Measurements from ENCODE around the gene MORC4.

MORC4 gene

DNA sequence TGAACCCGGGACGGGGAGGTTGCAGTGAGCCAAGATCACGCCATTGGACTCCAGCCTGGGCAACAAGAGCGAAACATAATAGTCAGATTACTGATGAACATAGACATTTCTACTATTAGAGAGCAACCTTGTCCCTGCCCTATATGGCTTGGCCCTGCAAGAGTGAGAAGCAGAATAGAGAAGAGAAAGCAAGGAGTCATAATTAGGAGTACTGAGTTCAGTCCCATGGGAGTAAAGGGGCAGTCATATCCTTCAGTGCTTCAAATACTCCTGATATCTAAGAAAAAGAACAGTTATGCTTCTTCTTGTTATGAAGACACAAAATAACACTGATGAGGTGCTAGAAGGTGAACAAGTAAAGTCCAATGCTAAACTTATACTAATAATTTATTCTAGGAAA is 46.0 kb downstream of the MORC4 start:
- no peak for DNase-seq (ENCODE audit: extremely low read depth in 1 of 2, low read depth in 1 of 2)

DNA sequence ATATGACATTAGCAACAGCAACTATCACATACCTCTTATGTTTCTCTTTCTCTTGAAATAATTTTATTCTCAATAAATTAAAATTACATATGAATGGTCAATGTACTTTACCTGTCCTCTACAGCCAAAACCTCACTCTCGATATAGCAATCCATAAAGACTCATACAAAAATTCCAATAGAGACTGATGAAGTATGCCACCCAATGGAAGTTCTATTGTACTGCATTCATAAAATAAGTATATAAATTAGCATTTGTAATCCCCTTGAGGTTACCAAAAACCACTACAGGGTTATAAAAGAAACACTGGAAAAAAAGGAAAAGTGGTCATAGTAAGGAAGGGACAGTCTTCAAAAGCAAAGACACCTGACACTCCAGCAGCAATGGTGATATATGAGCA is 47.0 kb downstream of the MORC4 start:
- DNase-seq (ENCODE audit: extremely low read depth in 1 of 2, low read depth in 1 of 2), result no peak

DNA sequence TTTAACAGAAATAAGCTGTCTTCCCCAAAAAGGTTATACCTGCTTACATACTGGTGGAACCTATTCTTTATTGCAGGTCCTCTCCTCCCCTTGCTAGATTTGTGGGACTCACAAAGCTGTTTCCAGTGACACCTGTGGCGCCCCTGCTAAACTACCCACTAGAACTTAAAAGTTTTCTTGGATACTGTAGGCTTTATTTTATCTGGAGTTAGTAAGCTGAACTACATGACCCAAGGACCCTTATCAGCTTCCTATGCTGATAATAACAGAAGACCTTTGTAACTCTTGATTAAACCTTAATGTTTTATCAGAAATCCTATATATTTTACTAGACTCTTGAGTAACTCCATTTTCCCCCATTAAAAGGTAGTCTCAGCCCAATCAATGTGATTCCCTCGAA is 47.5 kb downstream of the MORC4 start:
- DNase-seq (ENCODE audit: extremely low read depth in 1 of 2, low read depth in 1 of 2), result no peak

DNA sequence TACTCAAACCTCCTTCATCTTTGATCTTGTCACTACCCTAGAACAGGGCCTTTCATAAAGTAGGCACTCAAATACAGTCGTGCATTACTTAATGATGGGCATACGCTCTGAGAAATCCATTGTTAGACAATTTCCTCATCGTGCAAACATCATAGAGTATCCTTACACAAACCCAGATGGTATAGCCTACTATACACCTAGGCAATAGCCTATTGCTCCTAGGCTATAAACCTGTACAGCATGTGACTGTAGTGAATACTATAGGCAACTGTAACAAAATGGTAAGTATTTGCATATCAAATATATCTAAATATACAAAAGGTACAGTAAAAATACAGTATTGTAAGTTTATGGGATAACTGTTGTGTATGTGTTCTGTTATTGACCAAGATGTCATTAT is 47.9 kb downstream of the MORC4 start:
- DNase-seq (ENCODE audit: extremely low read depth in 1 of 2, low read depth in 1 of 2), result no peak

DNA sequence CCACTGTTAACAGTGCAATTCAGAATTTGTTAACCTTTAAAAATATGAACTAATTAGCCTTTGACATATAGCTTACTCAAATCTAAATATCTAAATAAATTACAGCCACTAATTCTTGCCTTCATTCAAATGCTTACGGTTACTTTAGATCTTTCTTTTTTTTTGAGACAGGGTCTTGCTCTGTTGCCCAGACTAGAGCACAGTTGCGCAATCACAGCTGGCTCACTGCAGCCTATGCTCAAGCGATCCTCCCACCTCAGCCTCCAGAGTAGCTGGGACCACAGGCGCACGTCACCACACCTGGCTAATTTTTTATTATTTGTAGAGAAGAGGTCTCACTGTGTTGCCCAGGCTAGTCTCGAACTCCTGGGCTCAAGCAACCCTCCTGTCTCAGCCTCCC is 48.8 kb downstream of the MORC4 start:
- no peak for DNase-seq (ENCODE audit: extremely low read depth in 1 of 2, low read depth in 1 of 2)

DNA sequence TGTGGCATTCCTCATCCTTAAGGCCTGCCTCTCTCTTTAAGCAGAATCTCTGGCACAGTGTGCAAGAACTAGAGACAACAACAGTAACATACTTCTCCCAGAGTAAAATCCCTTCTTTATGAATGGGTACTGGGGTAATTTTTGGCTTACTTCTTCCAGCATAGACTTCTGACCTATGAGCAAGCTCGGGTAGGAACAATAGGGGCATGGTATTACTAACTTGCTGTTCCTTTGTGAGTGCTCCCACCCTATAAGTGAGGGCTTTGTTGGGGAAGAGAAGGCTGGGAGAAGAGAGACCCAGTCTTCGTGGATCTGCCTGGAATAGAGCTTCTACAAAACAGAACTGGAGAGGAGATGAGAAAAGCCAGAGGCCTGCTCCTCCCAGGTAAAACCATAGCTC is 49.6 kb downstream of the MORC4 start:
- no peak for DNase-seq (ENCODE audit: extremely low read depth in 1 of 2, low read depth in 1 of 2)

DNA sequence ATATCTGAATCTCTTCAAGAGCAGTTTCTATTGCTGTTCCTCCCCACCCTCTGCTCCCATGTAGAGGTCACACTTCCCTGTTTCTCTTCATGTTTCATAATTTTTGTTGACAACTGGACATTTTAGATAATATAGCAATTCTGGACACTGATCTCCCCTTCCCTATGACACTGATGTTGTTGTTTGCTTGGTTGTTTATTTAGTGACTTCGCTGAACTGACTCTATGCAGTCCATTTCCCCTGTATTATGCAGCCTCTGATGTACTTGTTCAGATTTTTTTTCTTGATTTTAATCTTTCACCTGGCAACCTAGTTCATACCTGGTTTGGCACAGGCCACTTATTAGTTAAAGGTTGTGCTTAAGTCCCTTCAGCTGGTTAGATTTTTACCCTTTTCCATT is 50.6 kb downstream of the MORC4 start:
- no peak for DNase-seq (ENCODE audit: extremely low read depth in 1 of 2, low read depth in 1 of 2)

DNA sequence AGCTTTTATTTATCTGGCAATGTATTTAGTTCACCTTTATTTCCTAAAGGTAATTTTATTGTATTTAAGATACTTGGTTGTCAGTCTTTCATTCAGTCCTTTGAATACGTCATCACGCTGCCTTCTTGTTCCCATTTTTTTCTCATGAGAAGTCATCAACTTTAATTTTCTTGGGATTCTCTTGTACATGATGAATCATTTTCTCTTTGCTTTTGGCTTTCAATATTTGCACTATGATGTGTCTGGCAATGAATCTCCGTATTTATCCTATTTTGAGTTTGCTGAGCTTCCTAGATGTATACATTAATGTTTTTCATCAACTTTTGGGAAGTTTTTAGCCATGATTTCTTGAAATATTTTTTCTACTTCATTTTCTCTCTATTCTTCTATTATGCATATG is 51.4 kb downstream of the MORC4 start:
- no peak for DNase-seq (ENCODE audit: extremely low read depth in 1 of 2, low read depth in 1 of 2)

DNA sequence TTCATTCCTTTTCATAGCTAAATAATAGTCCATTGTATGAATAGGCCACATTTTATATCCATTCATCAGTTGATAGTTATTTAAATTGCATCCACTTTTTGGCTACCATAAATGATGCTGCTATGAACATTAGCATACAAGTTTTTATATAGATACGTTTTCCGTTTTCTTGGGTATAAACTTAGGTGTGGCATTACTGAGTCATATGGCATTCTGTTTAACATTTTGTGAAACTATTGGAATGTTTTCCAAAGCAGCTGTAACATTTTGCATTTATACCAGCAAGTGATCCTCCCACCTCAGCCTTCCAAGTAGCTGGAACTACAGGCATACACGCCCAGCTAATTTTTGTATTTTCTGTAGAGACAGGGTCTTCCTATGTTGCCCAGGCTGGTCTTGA is 53.5 kb downstream of the MORC4 start:
- no peak for DNase-seq (ENCODE audit: extremely low read depth in 1 of 2, low read depth in 1 of 2)

DNA sequence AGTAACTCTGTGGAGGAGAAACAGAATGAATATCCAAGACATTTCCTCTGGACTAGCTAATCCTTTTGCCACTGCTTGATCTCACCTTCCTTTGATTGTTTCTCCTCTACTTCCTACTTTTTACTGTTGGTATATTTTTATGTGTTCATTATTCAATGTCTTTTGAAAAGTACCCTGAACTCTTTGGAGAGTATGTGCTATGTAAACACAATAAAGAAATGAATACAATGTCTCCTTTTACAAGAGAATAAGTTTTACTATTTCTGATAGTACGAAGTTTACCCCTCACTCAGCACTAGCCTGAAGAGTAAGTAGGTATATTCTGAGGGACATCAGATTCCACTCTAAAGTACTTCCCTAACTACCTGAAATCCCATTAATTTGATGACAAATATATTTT is 59.9 kb downstream of the MORC4 start:
- no peak for DNase-seq (ENCODE audit: extremely low read depth in 1 of 2, low read depth in 1 of 2)

DNA sequence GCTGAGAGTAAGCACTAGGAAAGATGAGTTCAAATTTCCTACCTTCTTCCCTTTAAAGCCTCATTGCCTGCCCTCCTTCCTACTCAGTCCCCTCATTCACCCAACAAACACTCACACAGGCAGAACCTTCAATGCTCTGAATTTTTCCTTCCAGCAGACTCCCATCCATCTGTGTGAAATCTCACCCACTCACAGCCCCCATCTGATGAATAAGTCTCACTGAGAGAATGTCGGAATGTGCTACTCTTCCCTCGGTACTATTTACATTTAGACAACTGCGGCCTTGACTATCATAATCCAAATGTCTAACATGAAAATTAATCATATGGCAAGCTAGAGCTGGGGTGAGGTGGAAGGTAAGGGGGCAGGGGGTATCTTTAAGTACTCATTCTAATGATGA is 60.4 kb downstream of the MORC4 start:
- DNase-seq (ENCODE audit: extremely low read depth in 1 of 2, low read depth in 1 of 2), result no peak

DNA sequence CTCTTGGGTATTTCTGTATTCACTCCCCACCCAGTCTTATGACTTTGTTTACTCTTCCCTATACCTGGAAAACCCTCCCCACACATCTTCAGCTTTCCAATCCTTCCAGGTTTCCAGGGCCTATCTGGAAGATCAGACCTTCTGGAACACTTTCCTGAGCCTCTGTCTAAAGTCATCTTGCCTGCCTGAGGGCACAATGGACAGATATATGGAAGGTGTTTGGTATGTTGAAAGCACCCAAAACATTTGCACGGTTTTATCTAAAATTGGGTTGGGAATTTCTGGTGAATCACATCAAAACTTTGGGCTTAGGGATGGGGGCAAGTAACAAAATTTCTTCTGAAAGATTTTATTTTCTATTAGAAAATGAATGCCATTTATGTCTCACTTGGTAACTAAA is 63.8 kb downstream of the MORC4 start:
- no peak for DNase-seq (ENCODE audit: extremely low read depth in 1 of 2, low read depth in 1 of 2)

DNA sequence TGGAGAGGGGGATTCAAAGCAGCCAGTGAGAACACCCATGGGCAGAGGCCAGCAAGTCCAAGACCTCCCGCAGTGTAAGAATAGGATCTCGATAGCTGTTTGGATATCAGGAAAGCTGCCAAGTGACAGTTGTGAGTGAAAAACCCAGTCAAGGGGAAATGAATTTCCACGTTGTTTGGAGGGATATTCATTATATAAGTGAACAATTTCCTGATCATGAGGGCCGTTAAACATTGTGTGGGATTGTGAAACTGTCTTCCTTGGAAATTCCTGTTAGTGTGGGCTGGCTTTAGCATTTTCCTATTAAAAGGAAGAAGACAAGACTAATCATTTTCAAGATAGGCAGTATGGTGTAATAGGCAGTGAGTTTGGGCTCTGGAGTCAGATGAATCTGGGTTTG is 64.8 kb downstream of the MORC4 start:
- DNase-seq (ENCODE audit: extremely low read depth in 1 of 2, low read depth in 1 of 2), result no peak

DNA sequence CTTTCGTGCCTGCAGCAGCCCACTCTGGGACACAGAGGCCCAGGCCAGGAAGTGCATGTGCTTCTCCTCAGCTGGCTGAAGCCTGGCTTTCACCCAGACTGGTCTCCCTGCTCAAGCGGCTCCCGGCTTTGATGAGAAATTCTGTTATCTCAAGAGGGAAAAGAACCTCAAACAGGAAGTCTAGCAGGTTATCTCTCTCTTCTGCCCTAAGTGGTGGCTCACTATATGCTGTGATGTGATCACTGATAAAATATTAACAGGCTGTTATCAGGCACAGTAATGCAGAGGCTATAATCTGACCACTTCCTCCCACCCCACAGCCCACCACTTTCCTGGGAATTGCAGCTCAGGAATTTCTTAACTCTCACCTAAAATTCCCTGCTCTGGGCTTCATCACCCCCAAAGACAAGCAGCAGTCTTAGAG is 66.5 kb downstream of the MORC4 start:
- no peak for DNase-seq (ENCODE audit: extremely low read depth in 1 of 2, low read depth in 1 of 2)

DNA sequence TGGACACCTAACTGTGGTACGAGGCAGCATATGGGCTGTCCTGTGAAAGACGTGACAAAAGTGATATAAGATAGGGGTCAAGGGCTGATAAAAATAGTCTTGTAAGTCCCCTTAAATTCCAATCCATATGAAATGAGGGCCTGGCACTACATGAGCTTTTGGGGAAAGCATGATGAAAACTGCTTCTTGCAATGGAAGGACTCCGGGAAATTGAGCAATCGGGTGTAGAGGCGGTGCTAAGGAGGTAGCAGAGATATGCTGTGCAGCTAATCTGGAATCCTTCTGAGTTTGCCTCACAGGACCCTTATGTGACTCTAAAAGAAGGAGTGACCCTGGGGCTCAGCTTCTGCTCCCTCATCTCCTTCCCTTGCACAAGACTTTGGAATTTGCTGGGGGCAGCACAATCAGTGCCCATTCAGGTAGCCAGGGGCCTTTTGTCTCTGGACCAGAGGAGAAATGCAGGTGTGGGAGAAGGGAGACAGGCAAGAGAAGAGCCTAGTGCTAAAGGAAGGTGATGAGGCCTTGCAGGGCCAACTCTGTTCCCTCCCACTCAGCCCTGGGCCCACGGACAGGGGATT is 67.0 kb downstream of the MORC4 start:
- DNase-seq (ENCODE audit: extremely low read depth in 1 of 2, low read depth in 1 of 2), result no peak

DNA sequence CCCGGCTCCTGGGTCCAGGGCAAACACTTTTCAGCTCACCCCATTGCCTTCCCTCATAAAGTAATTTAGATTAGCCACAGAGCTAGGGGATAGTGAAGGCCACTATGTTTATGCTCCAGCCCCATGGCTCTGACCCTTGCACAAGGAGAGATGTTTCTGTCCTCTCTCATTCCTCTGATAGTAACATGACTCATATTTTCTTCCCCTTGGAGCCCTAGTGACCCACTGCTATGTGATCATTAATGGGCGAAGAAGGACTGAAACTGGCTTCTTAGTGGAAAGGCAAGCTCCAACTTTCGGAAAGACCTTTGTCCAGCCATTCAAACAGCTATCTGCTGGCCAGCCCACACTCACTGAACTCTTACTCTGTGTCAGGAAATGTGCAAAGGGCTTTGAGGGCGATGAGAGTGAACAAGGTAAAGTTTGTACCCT is 67.5 kb downstream of the MORC4 start:
- DNase-seq (ENCODE audit: extremely low read depth in 1 of 2, low read depth in 1 of 2), result no peak

DNA sequence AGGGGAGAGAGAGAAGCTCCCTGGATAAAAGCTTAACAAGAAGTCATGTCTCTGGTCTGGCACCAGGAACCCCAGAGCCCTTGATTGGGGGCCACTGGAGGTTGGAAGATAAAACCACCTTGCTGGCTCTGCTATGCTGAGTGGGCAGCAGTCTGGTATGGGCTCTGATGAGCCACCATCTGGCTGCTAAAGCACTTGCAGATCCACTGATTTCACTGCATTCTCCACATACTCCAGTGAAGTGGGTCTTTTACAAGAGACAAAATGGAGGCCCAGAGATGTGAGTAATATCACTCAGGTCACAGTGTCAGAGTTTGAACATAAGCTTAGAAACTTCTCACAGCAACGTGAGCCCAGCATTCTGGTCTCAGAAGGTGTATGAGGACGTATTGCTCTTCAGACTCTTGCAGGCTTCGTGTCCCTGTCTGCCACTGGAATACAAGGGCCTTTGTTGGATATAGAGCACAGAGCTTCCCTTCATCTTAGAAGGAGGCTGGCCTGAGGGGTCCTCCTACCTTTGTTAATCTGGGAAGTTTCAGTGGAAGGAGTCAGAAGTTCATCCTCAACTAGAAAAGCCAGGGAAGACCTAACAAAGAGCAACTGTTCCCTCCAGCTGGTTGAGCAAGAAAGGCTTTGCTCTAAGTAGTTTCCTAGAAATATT is 68.1 kb downstream of the MORC4 start:
- no peak for DNase-seq (ENCODE audit: extremely low read depth in 1 of 2, low read depth in 1 of 2)

DNA sequence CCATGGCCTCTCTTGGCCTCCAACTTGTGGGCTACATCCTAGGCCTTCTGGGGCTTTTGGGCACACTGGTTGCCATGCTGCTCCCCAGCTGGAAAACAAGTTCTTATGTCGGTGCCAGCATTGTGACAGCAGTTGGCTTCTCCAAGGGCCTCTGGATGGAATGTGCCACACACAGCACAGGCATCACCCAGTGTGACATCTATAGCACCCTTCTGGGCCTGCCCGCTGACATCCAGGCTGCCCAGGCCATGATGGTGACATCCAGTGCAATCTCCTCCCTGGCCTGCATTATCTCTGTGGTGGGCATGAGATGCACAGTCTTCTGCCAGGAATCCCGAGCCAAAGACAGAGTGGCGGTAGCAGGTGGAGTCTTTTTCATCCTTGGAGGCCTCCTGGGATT is 71.8 kb downstream of the MORC4 start:
- DNase-seq (ENCODE audit: extremely low read depth in 1 of 2, low read depth in 1 of 2), result no peak

DNA sequence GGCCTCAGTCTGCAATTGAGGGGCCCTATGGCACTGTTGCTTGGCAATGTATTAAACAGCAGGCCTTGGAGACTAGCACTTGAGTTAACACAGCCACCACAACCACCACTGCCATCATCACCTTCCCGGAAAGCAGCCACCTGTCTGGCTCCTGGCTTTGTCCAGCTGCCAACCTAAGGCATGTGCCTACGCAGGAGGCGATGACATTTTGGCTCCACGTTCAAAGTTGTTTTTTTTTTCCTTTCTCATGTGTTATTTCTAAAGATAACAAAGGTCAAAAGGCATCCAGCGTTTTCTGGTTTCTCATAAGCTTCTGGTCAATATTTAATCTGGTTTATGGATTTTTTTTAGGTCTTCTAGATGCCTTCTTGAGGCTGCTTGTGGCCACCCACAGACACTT is 72.3 kb downstream of the MORC4 start:
- no peak for DNase-seq (ENCODE audit: extremely low read depth in 1 of 2, low read depth in 1 of 2)

DNA sequence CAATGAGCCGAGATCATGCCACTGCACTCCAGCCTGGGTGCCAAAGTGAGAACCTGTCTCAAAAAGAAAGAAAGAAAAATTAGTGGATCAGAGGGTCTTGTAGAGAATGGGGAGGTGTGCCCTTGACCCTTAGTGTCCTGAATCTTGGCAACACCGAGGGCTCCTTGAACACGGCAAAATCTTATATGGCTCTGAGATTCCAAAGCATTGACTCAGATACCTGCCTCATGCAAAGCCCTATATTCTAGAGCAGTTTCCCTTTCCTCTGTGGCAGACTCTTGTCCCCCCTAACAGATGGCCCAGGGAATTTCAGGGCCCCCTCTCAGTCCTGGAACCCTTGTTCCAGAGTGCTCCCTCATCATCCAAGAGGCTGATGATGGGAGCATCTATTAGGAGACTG is 73.0 kb downstream of the MORC4 start:
- no peak for DNase-seq (ENCODE audit: extremely low read depth in 1 of 2, low read depth in 1 of 2)

DNA sequence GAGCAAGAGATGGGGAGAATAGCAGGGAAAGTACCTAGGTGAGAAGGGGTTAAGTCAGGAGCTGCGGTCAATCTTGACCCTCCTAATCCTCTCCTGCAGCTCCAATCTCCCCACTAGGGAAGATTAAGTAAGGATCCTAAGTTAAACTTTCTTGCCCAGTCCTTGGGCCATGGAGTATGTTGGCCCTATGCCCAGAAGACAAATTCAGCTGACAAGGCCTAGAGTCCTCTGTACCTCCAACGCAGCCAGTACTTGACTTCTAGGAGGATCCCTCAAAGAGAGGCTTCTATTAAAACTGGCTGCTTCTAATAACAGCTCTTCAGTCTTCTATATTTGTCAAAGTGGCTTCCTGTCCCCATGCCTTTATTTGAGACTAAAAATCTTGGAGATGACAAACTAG is 78.4 kb downstream of the MORC4 start:
- DNase-seq (ENCODE audit: extremely low read depth in 1 of 2, low read depth in 1 of 2), result no peak

DNA sequence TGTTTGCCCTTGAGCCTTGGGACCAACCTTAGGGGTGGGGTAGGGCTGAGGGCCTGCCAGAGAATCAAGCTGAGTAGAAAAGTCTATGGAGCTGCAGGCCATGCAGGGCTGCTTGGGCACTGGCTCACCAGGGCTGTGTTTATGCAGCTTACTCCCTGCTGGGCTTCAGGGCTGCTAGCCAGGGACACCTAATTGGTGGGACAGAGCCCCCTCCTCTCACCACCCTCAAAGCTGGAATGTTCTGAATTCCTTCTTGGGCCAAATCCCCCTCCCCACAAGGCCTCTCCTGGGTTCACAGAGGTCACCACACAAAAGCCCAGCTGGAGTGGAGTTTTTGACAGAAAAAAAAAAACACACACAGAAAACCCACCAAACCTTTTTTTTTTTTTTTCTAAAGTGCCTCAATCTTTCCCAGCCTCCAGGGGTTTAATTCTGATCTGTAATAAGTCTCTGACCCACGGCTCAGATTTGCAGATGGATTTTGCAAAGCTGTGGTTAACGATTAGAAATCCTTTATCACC is 80.0 kb downstream of the MORC4 start, which contains the start of gene CLDN2:
Gene CLDN2 (plus strand): TSS at position 471 of the 521 bp plus-strand sequence. CDS start 7,827 bp downstream, outside the sequence.
- no peak for DNase-seq (ENCODE audit: extremely low read depth in 1 of 2, low read depth in 1 of 2)
